ENCODE measurements around the gene RRP8. TPM values are rescaled to one million over a fixed set of nuclear protein-coding genes. Genes with fewer than 3 reads are reported as not detected.

Gene RRP8
- total RNA-seq, 2 experiments from 2014 or later: 34.4 to 35.0 TPM

- ChIA-PET CTCF (interaction anchor here (1.5 kb wide), 1 partner anchor 65 kb away, joined by 3 read pairs; no protein-coding TSS in a partner anchor), POLR2A (interaction anchor here (1.4 kb wide), 1 partner anchor 39 kb away, joined by 4 read pairs; no protein-coding TSS in a partner anchor)
- Mint-ChIP-seq H3K9me3 (ENCODE audit: low read depth) (no peaks in the 10 kb centered on the region), H3K4me3 (no peak overlapping the region), H3K27ac (no peak overlapping the region), H3K27me3 (no peaks in the 10 kb centered on the region), H3K36me3 (ENCODE audit: low read depth) (peaks cover 8% of the 10 kb centered on the region), H3K4me1 (no peaks in the 10 kb centered on the region)
- intact Hi-C loops (cut with DNase I, micrococcal nuclease): no loop called here
- no peak for DNase-seq
- no peak for ATAC-seq
Observed at GRCh38 chr11:6563667-6564066, 39.7 kb downstream of the RRP8 start.

- no peak overlapping the region for H3K27ac Mint-ChIP-seq
- no peak for ATAC-seq
Observed at GRCh38 chr11:6563121-6563619, 40.2 kb downstream of the RRP8 start.

GRCh38 chr11:6561288-6561687 is 42.1 kb downstream of the RRP8 start:
- ATAC-seq: no peak
- no peaks in the 10 kb centered on the region for H3K27me3 Mint-ChIP-seq
- ChIA-PET CTCF (no interaction called here), POLR2A (no interaction called here)
- DNase-seq: no peak
- H3K4me3 Mint-ChIP-seq: no peak overlapping the region
- peaks cover 8% of the 10 kb centered on the region for H3K36me3 Mint-ChIP-seq (ENCODE audit: low read depth)
- no peaks in the 10 kb centered on the region for H3K9me3 Mint-ChIP-seq (ENCODE audit: low read depth)
- intact Hi-C loops (cut with DNase I, micrococcal nuclease): no loop called here
- H3K4me1 Mint-ChIP-seq: no peaks in the 10 kb centered on the region
- no peak overlapping the region for H3K27ac Mint-ChIP-seq

More at GRCh38 chr11:6563121-6563619, 40.2 kb downstream of the RRP8 start:
- intact Hi-C loops (cut with DNase I, micrococcal nuclease): no loop called here
- CTCF ChIA-PET: interaction anchor here (0.7 to 1.5 kb wide), 3 partner anchors 9 to 64 kb away, joined by 3 read pairs; no protein-coding TSS in a partner anchor
- H3K4me1 Mint-ChIP-seq: no peaks in the 10 kb centered on the region
- H3K4me3 Mint-ChIP-seq: no peak overlapping the region
- H3K36me3 Mint-ChIP-seq (ENCODE audit: low read depth): peaks cover 8% of the 10 kb centered on the region
- POLR2A ChIA-PET: interaction anchor here (1.4 kb wide), 1 partner anchor 39 kb away, joined by 4 read pairs; no protein-coding TSS in a partner anchor
- no peaks in the 10 kb centered on the region for H3K27me3 Mint-ChIP-seq
- H3K9me3 Mint-ChIP-seq (ENCODE audit: low read depth): no peaks in the 10 kb centered on the region
- DNase-seq: no peak

GRCh38 chr11:6559369-6559768 is 44.0 kb downstream of the RRP8 start:
- intact Hi-C loops (cut with DNase I, micrococcal nuclease): no loop called here
- H3K4me3 Mint-ChIP-seq: no peak overlapping the region
- H3K4me1 Mint-ChIP-seq: no peaks in the 10 kb centered on the region
- POLR2A ChIA-PET: no interaction called here
- no peak overlapping the region for H3K27ac Mint-ChIP-seq
- no peak for ATAC-seq
- peaks cover 6% of the 10 kb centered on the region for H3K36me3 Mint-ChIP-seq (ENCODE audit: low read depth)
- H3K9me3 Mint-ChIP-seq (ENCODE audit: low read depth): no peaks in the 10 kb centered on the region
- DNase-seq: no peak
- CTCF ChIA-PET: interaction anchor here (0.6 kb wide), 1 partner anchor 115 kb away, joined by 3 read pairs; no protein-coding TSS in a partner anchor
- H3K27me3 Mint-ChIP-seq: no peaks in the 10 kb centered on the region

GRCh38 chr11:6557761-6558674 is 45.4 kb downstream of the RRP8 start:
- Mint-ChIP-seq H3K4me1 (no peaks in the 10 kb centered on the region), H3K27ac (no peak overlapping the region), H3K4me3 (no peak overlapping the region), H3K36me3 (ENCODE audit: low read depth) (peaks cover 6% of the 10 kb centered on the region), H3K9me3 (ENCODE audit: low read depth) (no peaks in the 10 kb centered on the region), H3K27me3 (no peaks in the 10 kb centered on the region)
- DNase-seq (no peak), ATAC-seq (no peak)
- ChIA-PET POLR2A (no interaction called here), CTCF (interaction anchor here (0.6 kb wide), 1 partner anchor 87 kb away, joined by 3 read pairs; no protein-coding TSS in a partner anchor)
- intact Hi-C loops (cut with DNase I, micrococcal nuclease): no loop called here

DNA sequence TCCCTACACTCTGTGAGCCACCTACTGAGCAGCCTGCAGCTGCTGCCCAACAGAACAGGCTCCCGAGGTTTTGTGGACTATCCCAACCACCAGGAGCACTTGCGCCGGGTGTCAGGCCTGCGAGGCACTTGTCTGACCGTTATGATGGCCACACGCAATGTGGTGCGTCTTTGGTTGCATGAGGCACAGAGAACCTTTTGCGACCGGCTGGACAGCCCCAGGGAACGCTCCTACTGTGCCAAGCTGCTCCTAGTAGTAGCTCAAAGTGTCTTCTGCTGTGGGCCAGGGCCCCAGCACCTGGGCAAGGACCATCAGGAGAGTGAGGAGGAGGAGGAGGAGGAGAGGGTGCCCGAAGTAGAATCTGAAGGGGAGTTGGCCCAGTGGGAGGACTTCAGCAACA is 46.4 kb downstream of the RRP8 start:
- ATAC-seq: no peak
- H3K27me3 Mint-ChIP-seq: no peaks in the 10 kb centered on the region

DNA sequence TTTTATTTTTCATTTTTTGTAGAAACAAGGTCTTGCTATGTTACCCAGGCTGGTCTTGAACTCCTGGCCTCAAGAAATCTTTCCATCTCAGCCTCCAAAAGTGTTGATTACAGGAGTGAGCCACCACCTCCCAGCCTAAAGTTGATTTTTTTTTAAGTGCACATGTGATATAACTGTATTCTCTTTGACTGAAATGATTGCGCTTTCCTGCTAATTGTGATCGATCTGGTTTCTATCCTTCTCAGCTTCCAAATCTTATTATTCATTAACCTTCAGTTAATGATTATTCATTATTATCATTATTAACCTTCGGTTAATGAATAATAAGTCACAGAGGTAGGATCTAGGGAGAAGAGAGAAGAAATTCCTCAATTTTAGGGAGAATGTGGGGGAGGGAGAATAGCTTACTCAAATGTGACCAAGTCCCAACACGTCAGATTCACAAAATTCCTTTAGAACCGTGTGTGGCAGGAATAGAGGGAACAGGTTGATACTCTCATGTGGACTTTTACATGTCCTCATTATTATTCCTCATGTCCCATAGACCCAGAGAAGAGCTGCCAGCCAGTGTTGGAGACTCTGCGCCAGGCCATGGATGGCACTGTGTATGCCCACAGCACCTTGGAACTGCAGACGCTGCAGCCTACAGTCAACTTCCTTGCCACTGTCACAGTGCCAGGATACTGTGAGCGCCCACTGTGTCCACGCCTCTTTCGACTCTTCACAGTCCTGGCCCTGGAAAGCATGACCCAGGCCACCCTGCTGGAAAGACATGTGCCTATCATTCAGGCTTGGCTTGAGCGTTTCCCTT is 47.1 kb downstream of the RRP8 start:
- Mint-ChIP-seq H3K4me3 (no peak overlapping the region), H3K9me3 (ENCODE audit: low read depth) (no peaks in the 10 kb centered on the region), H3K27me3 (no peaks in the 10 kb centered on the region), H3K4me1 (no peaks in the 10 kb centered on the region), H3K36me3 (ENCODE audit: low read depth) (no peaks in the 10 kb centered on the region), H3K27ac (no peak overlapping the region)
- ChIA-PET CTCF (interaction anchor here (1.0 kb wide), 1 partner anchor 31 kb away, joined by 3 read pairs; no protein-coding TSS in a partner anchor), POLR2A (no interaction called here)
- DNase-seq: no peak
- intact Hi-C loops (cut with DNase I, micrococcal nuclease): no loop called here
- ATAC-seq: no peak

More for the DNA sequence above, 46.4 kb downstream of the RRP8 start:
- intact Hi-C loops (cut with DNase I, micrococcal nuclease): no loop called here
- DNase-seq: no peak
- peaks cover 4% of the 10 kb centered on the region for H3K36me3 Mint-ChIP-seq (ENCODE audit: low read depth)
- CTCF ChIA-PET: no interaction called here
- no peaks in the 10 kb centered on the region for H3K9me3 Mint-ChIP-seq (ENCODE audit: low read depth)
- POLR2A ChIA-PET: no interaction called here
- no peak overlapping the region for H3K27ac Mint-ChIP-seq
- no peaks in the 10 kb centered on the region for H3K4me1 Mint-ChIP-seq
- no peak overlapping the region for H3K4me3 Mint-ChIP-seq

- ChIA-PET POLR2A (no interaction called here), CTCF (interaction anchor here (1.0 to 1.2 kb wide), 3 partner anchors 8 to 32 kb away, joined by 3 to 4 read pairs (median 3); no protein-coding TSS in a partner anchor)
- intact Hi-C loops (cut with DNase I, micrococcal nuclease): no loop called here
Observed at GRCh38 chr11:6554828-6555706, 48.3 kb downstream of the RRP8 start.

DNA sequence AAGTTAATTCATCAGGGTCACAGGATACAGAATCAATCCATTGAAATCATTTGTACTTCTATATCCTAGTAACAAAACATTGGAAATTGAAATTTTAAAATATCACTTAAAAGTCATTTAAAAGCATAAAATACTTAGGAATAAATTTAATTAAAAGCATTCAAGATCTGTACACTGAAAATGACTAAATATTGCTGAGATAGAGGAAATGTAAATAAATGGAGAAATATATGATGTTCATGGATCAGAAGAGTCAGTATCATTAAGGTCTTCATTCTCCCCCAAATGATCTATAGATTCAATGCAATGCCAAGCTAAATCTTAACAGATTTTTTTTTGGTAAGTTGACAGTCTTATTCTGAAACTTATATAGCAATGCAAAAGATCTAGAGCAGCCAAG is 49.8 kb downstream of the RRP8 start:
- intact Hi-C loops (cut with DNase I, micrococcal nuclease): no loop called here
- no peaks in the 10 kb centered on the region for H3K9me3 Mint-ChIP-seq (ENCODE audit: low read depth)
- POLR2A ChIA-PET: no interaction called here
- ATAC-seq (no peak), DNase-seq (no peak)
- H3K4me1 Mint-ChIP-seq: no peaks in the 10 kb centered on the region
- CTCF ChIA-PET: interaction anchor here (1.1 to 1.2 kb wide), 2 partner anchors 9 to 13 kb away, joined by 3 to 4 read pairs; no protein-coding TSS in a partner anchor
- no peak overlapping the region for H3K27ac Mint-ChIP-seq
- H3K27me3 Mint-ChIP-seq: no peaks in the 10 kb centered on the region
- no peak overlapping the region for H3K4me3 Mint-ChIP-seq
- H3K36me3 Mint-ChIP-seq (ENCODE audit: low read depth): no peaks in the 10 kb centered on the region

More at GRCh38 chr11:6554828-6555706, 48.3 kb downstream of the RRP8 start:
- ATAC-seq (no peak), DNase-seq (no peak)
- H3K27me3 Mint-ChIP-seq: no peaks in the 10 kb centered on the region
- H3K4me3 Mint-ChIP-seq: no peak overlapping the region
- no peaks in the 10 kb centered on the region for H3K36me3 Mint-ChIP-seq (ENCODE audit: low read depth)
- H3K4me1 Mint-ChIP-seq: no peaks in the 10 kb centered on the region
- no peaks in the 10 kb centered on the region for H3K9me3 Mint-ChIP-seq (ENCODE audit: low read depth)
- no peak overlapping the region for H3K27ac Mint-ChIP-seq

- no peak overlapping the region for H3K27ac Mint-ChIP-seq
- no peaks in the 10 kb centered on the region for H3K27me3 Mint-ChIP-seq
- H3K9me3 Mint-ChIP-seq (ENCODE audit: low read depth): no peaks in the 10 kb centered on the region
- H3K36me3 Mint-ChIP-seq (ENCODE audit: low read depth): no peaks in the 10 kb centered on the region
- no peak for DNase-seq
- intact Hi-C loops (cut with DNase I, micrococcal nuclease): no loop called here
- no peaks in the 10 kb centered on the region for H3K4me1 Mint-ChIP-seq
- ATAC-seq: no peak
- ChIA-PET CTCF (interaction anchor here (1.0 kb wide), 1 partner anchor 18 kb away, joined by 4 read pairs; no protein-coding TSS in a partner anchor), POLR2A (no interaction called here)
- no peak overlapping the region for H3K4me3 Mint-ChIP-seq
Observed at GRCh38 chr11:6548641-6549040, 54.8 kb downstream of the RRP8 start.

Measured in activated CD4-positive, alpha-beta T cell treated with anti-CD3 and anti-CD28 coated beads for 36 hours (primary cell).